Fibroblast of skin of left quadriceps (primary cell): ENCODE measurements around the gene PLEKHN1.
"Not testable (repeated sequence)": the region's sequence is repeated elsewhere in the genome, so short reads cannot be mapped to it uniquely, and the experiment has no call there.

Experiments used
- DNase-seq, 2 experiments: peaks; one replicate each; pipeline ENCODE4 v3.0.0-alpha.2; 2013; ENCODE audit warnings: low read depth in 2 of 2

PLEKHN1 gene

GRCh38 chr1:992362-992761 is 26.1 kb downstream of the PLEKHN1 start:
- no peak for DNase-seq

GRCh38 chr1:993379-993995 is 27.2 kb downstream of the PLEKHN1 start:
- no peak for DNase-seq

- DNase-seq = not testable (repeated sequence)
Observed at GRCh38 chr1:994546-994945, 28.3 kb downstream of the PLEKHN1 start.

GRCh38 chr1:995665-996633 is 29.7 kb downstream of the PLEKHN1 start:
- no peak for DNase-seq

- DNase-seq = no peak
Observed at GRCh38 chr1:996851-997712, 30.8 kb downstream of the PLEKHN1 start.

GRCh38 chr1:997713-997992 is 31.4 kb downstream of the PLEKHN1 start:
- no peak for DNase-seq

- DNase-seq = no peak
Observed at GRCh38 chr1:997993-998744, 31.9 kb downstream of the PLEKHN1 start.

GRCh38 chr1:998745-998994 is 32.4 kb downstream of the PLEKHN1 start:
- no peak for DNase-seq

- DNase-seq = no peak
Observed at GRCh38 chr1:998995-999724, 32.9 kb downstream of the PLEKHN1 start.

- peak; percentile 76 for DNase-seq
Observed at GRCh38 chr1:999725-1000356, 33.6 kb downstream of the PLEKHN1 start, which contains the start of gene HES4. Gene HES4 (minus strand): TSS chr1:1000097. CDS start chr1:999973, 124 bp downstream.

GRCh38 chr1:1000357-1001056 is 34.2 kb downstream of the PLEKHN1 start:
- DNase-seq = peak in 1 of 2 experiments; percentile 52

- no peak for DNase-seq
Observed at GRCh38 chr1:1001057-1001783, 34.9 kb downstream of the PLEKHN1 start.

GRCh38 chr1:1003618-1004419 is 37.5 kb downstream of the PLEKHN1 start:
- no peak for DNase-seq

- DNase-seq = no peak
Observed at GRCh38 chr1:1004420-1004779, 38.1 kb downstream of the PLEKHN1 start.

- DNase-seq = no peak
Observed at GRCh38 chr1:1004780-1005697, 38.8 kb downstream of the PLEKHN1 start.

- no peak for DNase-seq
Observed at GRCh38 chr1:1005774-1006304, 39.6 kb downstream of the PLEKHN1 start.
